Mesendoderm (in vitro differentiated cells): ENCODE measurements around the gene DSP.
A peak's percentile ranks its signal among the peaks of the same experiment; 100 is the strongest.

Source experiments
- DNase-seq: peaks from one replicate; pipeline ENCODE4 v3.0.0; 2013
- H2AK5ac ChIP-seq: 2 replicates; pipeline ENCODE4 v1.6.1; 2013; ENCODE audit warnings: low read length, inconsistent platforms
- H2BK120ac ChIP-seq: 2 replicates; pipeline ENCODE4 v1.6.1; 2013; ENCODE audit warnings: low read depth, mild to moderate bottlenecking, low read length, moderate library complexity, mixed read lengths
- H2BK15ac ChIP-seq: replicated peaks from 2 replicates; pipeline ENCODE4 v1.6.1; 2013; ENCODE audit warnings: low read depth, mild to moderate bottlenecking, moderate library complexity
- H2BK5ac ChIP-seq: 2 replicates; pipeline ENCODE4 v1.6.1; 2013; ENCODE audit warnings: low read length, inconsistent platforms
- H3K18ac ChIP-seq: 2 replicates; pipeline ENCODE4 v1.6.1; 2013; ENCODE audit warnings: mild to moderate bottlenecking, low read length, mixed read lengths
- H3K23ac ChIP-seq: one replicate; pipeline ENCODE4 v1.6.1; 2013; ENCODE audit warnings: low read length
- H3K27ac ChIP-seq: 2 replicates; pipeline ENCODE4 v1.5.1; 2013; ENCODE audit warnings: low read depth, mild to moderate bottlenecking, inconsistent platforms, low read length, moderate library complexity
- H3K27me3 ChIP-seq: 2 replicates; pipeline ENCODE4 v1.6.1; 2013; ENCODE audit warnings: low read length, control low read depth, mild to moderate bottlenecking, inconsistent platforms; ENCODE audit not compliant: insufficient read depth, poor library complexity
- H3K36me3 ChIP-seq: 2 replicates; pipeline ENCODE4 v1.6.1; 2013; ENCODE audit warnings: low read length, inconsistent platforms; ENCODE audit not compliant: control insufficient read depth, insufficient read depth
- H3K4ac ChIP-seq: one replicate; pipeline ENCODE4 v1.6.1; 2013; ENCODE audit warnings: low read depth, mild to moderate bottlenecking, low read length, moderate library complexity
- H3K4me1 ChIP-seq: 2 replicates; pipeline ENCODE4 v1.6.1; 2013; ENCODE audit warnings: low read depth, low read length, inconsistent platforms; ENCODE audit not compliant: control insufficient read depth
- H3K4me2 ChIP-seq: 2 replicates; pipeline ENCODE4 v1.6.1; 2013; ENCODE audit warnings: low read length
- H3K4me3 ChIP-seq: 2 replicates; pipeline ENCODE4 v1.5.1; 2013; ENCODE audit warnings: mild to moderate bottlenecking, low read length
- H3K56ac ChIP-seq: one replicate; pipeline ENCODE4 v1.6.1; 2013; ENCODE audit warnings: low read length
- H3K79me1 ChIP-seq: 2 replicates; pipeline ENCODE4 v1.6.1; 2013; ENCODE audit warnings: low read length, inconsistent platforms
- H3K79me2 ChIP-seq: 2 replicates; pipeline ENCODE4 v1.6.1; 2013; ENCODE audit warnings: mild to moderate bottlenecking, low read length; ENCODE audit not compliant: control insufficient read depth, insufficient read depth
- H3K9ac ChIP-seq: 2 replicates; pipeline ENCODE4 v1.6.1; 2013; ENCODE audit warnings: low read length, inconsistent platforms
- H4K5ac ChIP-seq: one replicate; pipeline ENCODE4 v1.6.1; 2013; ENCODE audit warnings: low read length
- H4K8ac ChIP-seq: one replicate; pipeline ENCODE4 v1.6.1; 2013; ENCODE audit warnings: low read depth, mild to moderate bottlenecking, control low read depth, low read length, moderate library complexity
- WGBS: extraction: QIAGEN DNeasy Blood & Tissue Kit; methylation state at CpG from one replicate; pipeline ENCODE4 v1.1.7; 2013; ENCODE audit warnings: low lambda C conversion rate, missing lambda C conversion rate; ENCODE audit not compliant: insufficient coverage; ENCODE audit errors: extremely low coverage; 5-methylcytosine and 5-hydroxymethylcytosine counted together

DSP gene

GRCh38 chr6:7537565-7538174 lies 3.8 kb upstream of the DSP start:
- H3K4me3 ChIP-seq, result no peak overlapping the region
- H3K27me3 ChIP-seq, result peaks cover 2% of the 10 kb centered on the region
- no peak overlapping the region for H2BK15ac ChIP-seq
- H3K79me1 ChIP-seq, result no peaks in the 10 kb centered on the region
- no peak overlapping the region for H4K8ac ChIP-seq
- H3K4ac ChIP-seq, result no peak overlapping the region
- H3K18ac ChIP-seq, result no peak overlapping the region
- H3K23ac ChIP-seq, result no peak overlapping the region
- WGBS, result no CpG with 5 or more reads among the region's 4 CpGs
- no peaks in the 10 kb centered on the region for H3K79me2 ChIP-seq
- H3K9ac ChIP-seq, result no peak overlapping the region
- DNase-seq, result no peak
- no peak overlapping the region for H3K4me2 ChIP-seq
- H3K36me3 ChIP-seq, result no peaks in the 10 kb centered on the region
- no peak overlapping the region for H4K5ac ChIP-seq
- H2AK5ac ChIP-seq, result no peak overlapping the region
- no peak overlapping the region for H2BK5ac ChIP-seq
- H3K56ac ChIP-seq, result no peak overlapping the region
- peaks cover 2% of the 10 kb centered on the region for H3K4me1 ChIP-seq
- H3K27ac ChIP-seq, result no peak overlapping the region
- H2BK120ac ChIP-seq, result no peak overlapping the region

GRCh38 chr6:7538484-7538883 lies 3.0 kb upstream of the DSP start:
- Histone ChIP-seq H3K36me3 (no peaks in the 10 kb centered on the region), H3K79me2 (no peaks in the 10 kb centered on the region), H2BK120ac (no peak overlapping the region), H3K79me1 (no peaks in the 10 kb centered on the region), H4K5ac (no peak overlapping the region), H3K4me1 (peaks cover 2% of the 10 kb centered on the region), H3K56ac (no peak overlapping the region), H3K18ac (no peak overlapping the region), H2BK15ac (no peak overlapping the region), H3K9ac (no peak overlapping the region), H3K4me3 (no peak overlapping the region), H3K4ac (no peak overlapping the region), H3K4me2 (no peak overlapping the region), H3K27ac (no peak overlapping the region), H2BK5ac (no peak overlapping the region), H2AK5ac (no peak overlapping the region), H3K23ac (no peak overlapping the region), H4K8ac (no peak overlapping the region), H3K27me3 (peaks cover 2% of the 10 kb centered on the region)
- no CpG with 5 or more reads among the region's 5 CpGs for WGBS
- no peak for DNase-seq

- Histone ChIP-seq H3K4me3 (peak overlapping the region; percentile 16), H3K4me2 (peak overlapping the region; percentile 66), H3K79me2 (peaks cover 3% of the 10 kb centered on the region), H3K36me3 (no peaks in the 10 kb centered on the region), H3K27me3 (peaks cover 2% of the 10 kb centered on the region), H2BK15ac (no peak overlapping the region), H4K5ac (no peak overlapping the region), H3K4ac (no peak overlapping the region), H3K56ac (peak overlapping the region; percentile 65), H2BK120ac (no peak overlapping the region), H2BK5ac (no peak overlapping the region), H2AK5ac (no peak overlapping the region), H3K79me1 (peaks cover 4% of the 10 kb centered on the region), H3K9ac (peak overlapping the region; percentile 93), H3K4me1 (peaks cover 4% of the 10 kb centered on the region), H3K18ac (no peak overlapping the region), H3K27ac (no peak overlapping the region), H4K8ac (no peak overlapping the region), H3K23ac (no peak overlapping the region)
- peak; percentile 84 for DNase-seq
- no CpG with 5 or more reads among the region's 17 CpGs for WGBS
Measured at GRCh38 chr6:7540595-7540994, 876 bp upstream of the DSP start.

- Histone ChIP-seq H3K4me2 (peak overlapping the region; percentile 71), H3K27ac (peak overlapping the region; percentile 92), H2BK5ac (peak overlapping the region; percentile 56), H3K4me3 (peak overlapping the region; percentile 70), H3K23ac (peak overlapping the region; percentile 99), H3K9ac (peak overlapping the region; percentile 93), H3K79me1 (peaks cover 9% of the 10 kb centered on the region), H4K5ac (no peak overlapping the region), H4K8ac (peak overlapping the region; percentile 42), H3K27me3 (peaks cover 2% of the 10 kb centered on the region), H3K79me2 (peaks cover 11% of the 10 kb centered on the region), H2AK5ac (no peak overlapping the region), H3K18ac (peak overlapping the region; percentile 99), H3K4ac (peak overlapping the region; percentile 93), H3K4me1 (peaks cover 6% of the 10 kb centered on the region), H3K36me3 (no peaks in the 10 kb centered on the region), H3K56ac (peak overlapping the region; percentile 98), H2BK120ac (peak overlapping the region; percentile 76), H2BK15ac (no peak overlapping the region)
- peak; percentile 70 for DNase-seq
- no CpG with 5 or more reads among the region's 80 CpGs for WGBS
Measured at GRCh38 chr6:7542065-7542873, 798 bp downstream of the DSP start.

GRCh38 chr6:7542874-7543624 lies 1.6 kb downstream of the DSP start:
- peaks cover 2% of the 10 kb centered on the region for H3K27me3 ChIP-seq
- no CpG with 5 or more reads among the region's 32 CpGs for WGBS

More at GRCh38 chr6:7542874-7543624, 1.6 kb downstream of the DSP start:
- Histone ChIP-seq H3K4me2 (peak overlapping the region; percentile 71), H3K56ac (peak overlapping the region; percentile 98), H3K23ac (no peak overlapping the region), H3K18ac (peak overlapping the region; percentile 99), H2BK15ac (no peak overlapping the region), H4K8ac (no peak overlapping the region), H3K79me1 (peaks cover 9% of the 10 kb centered on the region), H3K9ac (peak overlapping the region; percentile 93), H2BK5ac (no peak overlapping the region), H2AK5ac (no peak overlapping the region), H3K36me3 (no peaks in the 10 kb centered on the region), H2BK120ac (peak overlapping the region; percentile 76), H3K27ac (peak overlapping the region; percentile 92), H3K4me3 (peak overlapping the region; percentile 70), H3K4ac (peak overlapping the region; percentile 93), H4K5ac (no peak overlapping the region), H3K79me2 (peaks cover 12% of the 10 kb centered on the region), H3K4me1 (peaks cover 6% of the 10 kb centered on the region)
- peak; percentile 90 for DNase-seq
